Effector memory CD4-positive, alpha-beta T cell (primary cell): Measurements from ENCODE around the gene SMIM41.

Experiments
- DNase-seq, 3 donors: peaks; one replicate each; pipeline ENCODE4 v3.0.0-alpha.2; 2020
- H3K27ac ChIP-seq: 2 replicates; pipeline ENCODE4 v1.7.0; 2013; ENCODE audit warnings: mild to moderate bottlenecking, low read length, moderate library complexity; ENCODE audit not compliant: insufficient read depth, poor library complexity, severe bottlenecking
- H3K27me3 ChIP-seq: replicated peaks from 2 replicates; pipeline ENCODE4 v1.7.0; 2013; ENCODE audit warnings: mild to moderate bottlenecking, low read length; ENCODE audit not compliant: insufficient read depth, control insufficient read depth, poor library complexity, severe bottlenecking
- H3K36me3 ChIP-seq: 2 replicates; pipeline ENCODE4 v1.7.0; 2013; ENCODE audit warnings: mild to moderate bottlenecking, low read length, moderate library complexity; ENCODE audit not compliant: control insufficient read depth, insufficient read depth
- H3K4me1 ChIP-seq: 2 replicates; pipeline ENCODE4 v1.7.0; 2013; ENCODE audit warnings: low read length, mild to moderate bottlenecking; ENCODE audit not compliant: control insufficient read depth, insufficient read depth, poor library complexity, severe bottlenecking
- H3K4me3 ChIP-seq: 2 replicates; pipeline ENCODE4 v1.7.0; 2013; ENCODE audit warnings: low read length, low read depth, mild to moderate bottlenecking; ENCODE audit not compliant: insufficient read depth, poor library complexity, severe bottlenecking
- H3K9me3 ChIP-seq: 2 replicates; pipeline ENCODE4 v1.7.0; 2013; ENCODE audit warnings: mild to moderate bottlenecking, low read length, moderate library complexity; ENCODE audit not compliant: control insufficient read depth

The SMIM41 gene

GRCh38 chr12:52086366-52086765 is 6.9 kb downstream of the SMIM41 start:
- DNase-seq: no peak
- Histone ChIP-seq H3K27ac (no peak overlapping the region), H3K36me3 (no peaks in the 10 kb centered on the region), H3K27me3 (no peaks in the 10 kb centered on the region), H3K4me3 (no peak overlapping the region), H3K9me3 (no peaks in the 10 kb centered on the region), H3K4me1 (peaks cover 3% of the 10 kb centered on the region)

- no peaks in the 10 kb centered on the region for H3K27me3 ChIP-seq
Measured at GRCh38 chr12:52086944-52087835, 7.7 kb downstream of the SMIM41 start.

GRCh38 chr12:52087961-52088820 is 8.7 kb downstream of the SMIM41 start:
- no peak for DNase-seq
- Histone ChIP-seq H3K27me3 (no peaks in the 10 kb centered on the region), H3K4me1 (no peaks in the 10 kb centered on the region), H3K36me3 (no peaks in the 10 kb centered on the region), H3K4me3 (no peak overlapping the region), H3K27ac (no peak overlapping the region), H3K9me3 (no peaks in the 10 kb centered on the region)

More at GRCh38 chr12:52086944-52087835, 7.7 kb downstream of the SMIM41 start:
- Histone ChIP-seq H3K9me3 (no peaks in the 10 kb centered on the region), H3K4me1 (no peaks in the 10 kb centered on the region), H3K4me3 (no peak overlapping the region), H3K36me3 (no peaks in the 10 kb centered on the region), H3K27ac (no peak overlapping the region)
- no peak for DNase-seq

GRCh38 chr12:52089491-52089890 is 10.0 kb downstream of the SMIM41 start:
- no peaks in the 10 kb centered on the region for H3K9me3 ChIP-seq
- H3K36me3 ChIP-seq: no peaks in the 10 kb centered on the region
- no peak overlapping the region for H3K27ac ChIP-seq
- no peak for DNase-seq
- no peaks in the 10 kb centered on the region for H3K27me3 ChIP-seq
- no peak overlapping the region for H3K4me3 ChIP-seq
- H3K4me1 ChIP-seq: no peaks in the 10 kb centered on the region

GRCh38 chr12:52090291-52090690 is 10.8 kb downstream of the SMIM41 start:
- Histone ChIP-seq H3K9me3 (no peaks in the 10 kb centered on the region), H3K36me3 (no peaks in the 10 kb centered on the region), H3K27ac (no peak overlapping the region), H3K4me3 (no peak overlapping the region), H3K4me1 (no peaks in the 10 kb centered on the region), H3K27me3 (no peaks in the 10 kb centered on the region)
- DNase-seq: no peak

DNA sequence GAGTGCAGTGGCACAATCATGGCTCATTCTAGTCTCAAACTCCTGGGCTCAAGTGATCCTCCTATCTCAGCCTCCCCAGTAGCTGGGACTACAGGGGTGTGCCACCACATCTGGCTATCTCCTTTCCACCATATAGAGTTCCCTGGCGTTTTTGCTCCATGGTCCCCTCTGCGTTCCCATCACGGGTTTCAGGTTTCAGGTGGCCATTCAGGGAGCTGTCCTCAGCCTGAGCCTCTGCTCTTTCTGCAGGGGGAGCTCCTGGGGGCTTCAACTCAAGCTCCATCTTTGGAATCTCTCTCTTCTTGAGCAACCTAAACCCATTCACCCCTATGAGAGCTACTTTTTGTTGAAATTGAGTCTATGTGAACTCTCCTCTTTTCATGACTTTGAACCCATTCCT is 11.6 kb downstream of the SMIM41 start:
- H3K4me3 ChIP-seq: no peak overlapping the region
- no peaks in the 10 kb centered on the region for H3K27me3 ChIP-seq
- DNase-seq: no peak
- no peak overlapping the region for H3K27ac ChIP-seq
- H3K9me3 ChIP-seq: no peaks in the 10 kb centered on the region
- H3K4me1 ChIP-seq: no peaks in the 10 kb centered on the region
- H3K36me3 ChIP-seq: no peaks in the 10 kb centered on the region

DNA sequence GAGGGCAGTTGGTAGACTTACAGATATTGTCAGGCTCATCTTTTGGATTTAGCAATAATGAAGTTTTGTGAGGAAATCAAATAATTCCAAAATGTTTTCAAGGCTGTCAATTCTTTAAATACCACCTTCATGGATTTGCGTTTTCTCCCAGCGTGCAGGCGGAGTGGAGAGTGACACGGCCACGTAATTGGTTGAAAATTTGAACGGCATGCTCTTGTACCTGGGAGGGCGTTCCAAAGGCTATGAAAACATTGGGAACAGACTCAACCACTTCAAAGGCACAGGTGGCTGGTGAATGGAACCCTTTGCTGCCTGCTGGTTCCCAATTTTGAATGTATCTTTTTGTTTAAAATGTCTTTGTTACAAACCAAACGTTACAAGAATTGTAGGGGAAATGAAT is 12.4 kb downstream of the SMIM41 start:
- no peaks in the 10 kb centered on the region for H3K9me3 ChIP-seq
- no peaks in the 10 kb centered on the region for H3K36me3 ChIP-seq
- H3K27ac ChIP-seq: no peak overlapping the region
- no peak overlapping the region for H3K4me3 ChIP-seq
- no peaks in the 10 kb centered on the region for H3K4me1 ChIP-seq
- no peak for DNase-seq
- no peaks in the 10 kb centered on the region for H3K27me3 ChIP-seq

- DNase-seq: no peak
- Histone ChIP-seq H3K36me3 (no peaks in the 10 kb centered on the region), H3K9me3 (no peaks in the 10 kb centered on the region), H3K4me1 (no peaks in the 10 kb centered on the region), H3K27me3 (no peaks in the 10 kb centered on the region), H3K27ac (no peak overlapping the region), H3K4me3 (no peak overlapping the region)
Measured at GRCh38 chr12:52093346-52093745, 13.8 kb downstream of the SMIM41 start.

DNA sequence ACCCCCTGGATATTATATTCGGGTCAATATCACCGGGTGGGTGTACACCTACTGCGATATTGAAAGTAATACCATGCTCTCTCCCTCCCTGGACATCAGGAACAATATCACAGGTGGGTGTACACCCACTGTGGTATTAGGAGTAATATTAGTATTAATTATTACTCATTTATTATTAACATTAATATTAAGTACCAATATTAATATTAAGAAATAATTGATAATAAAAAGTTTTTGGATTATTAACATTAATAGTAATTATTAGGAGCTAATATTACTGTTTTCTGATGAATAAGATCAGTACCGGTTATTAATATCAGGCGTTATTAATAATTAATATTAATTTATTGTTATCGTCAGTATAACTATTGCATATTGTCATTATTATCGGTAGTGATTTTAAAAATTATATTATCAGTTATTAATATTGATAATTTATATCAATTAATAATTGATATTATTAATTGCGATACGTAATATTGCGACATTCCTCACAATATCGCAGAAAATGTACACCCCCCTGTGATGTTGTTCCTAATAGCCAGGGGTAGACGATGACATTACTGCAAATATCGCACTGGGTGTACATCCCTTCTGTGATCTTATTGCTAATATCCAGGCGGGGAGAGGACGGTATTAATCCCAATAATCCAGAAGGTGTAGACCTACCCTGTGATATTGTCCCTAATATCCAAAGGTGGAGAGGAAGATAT is 17.0 kb downstream of the SMIM41 start:
- no peaks in the 10 kb centered on the region for H3K4me1 ChIP-seq
- H3K36me3 ChIP-seq: no peaks in the 10 kb centered on the region
- H3K27ac ChIP-seq: no peak overlapping the region
- DNase-seq: no peak
- no peaks in the 10 kb centered on the region for H3K9me3 ChIP-seq
- H3K27me3 ChIP-seq: peaks cover 7% of the 10 kb centered on the region
- no peak overlapping the region for H3K4me3 ChIP-seq
